WTC11 (cell line): ENCODE measurements around the gene BPIFB4. TPM values are rescaled to one million over a fixed set of nuclear protein-coding genes. Genes with fewer than 3 reads are reported as not detected.

Experiments used
- ATAC-seq: fragments of 200-7000 bp; cut with Tn5 transposase; 2 replicates; pipeline ENCODE4 v1.10.0; 2021; ENCODE audit warnings: mild to moderate bottlenecking, moderate library complexity
- CTCF ChIA-PET: fragments of 300-600 bp; sonication (Branson Sonifier 250); formaldehyde crosslinking; loops from one replicate; lab custom pipeline; 2021; ENCODE audit warnings: antibody characterized with exemption; lab: Charles Lee
- POLR2A ChIA-PET: fragments of 350-600 bp; sonication (Branson Sonifier 250); formaldehyde crosslinking; loops from one replicate; lab custom pipeline; 2021; ENCODE audit warnings: antibody characterized with exemption; lab: Charles Lee
- DNase-seq: peaks from one replicate; pipeline ENCODE4 v3.0.0; 2021; ENCODE audit warnings: low spot score
- H3K27ac Mint-ChIP-seq: 2 replicates; pipeline ENCODE4 v1.8.0; 2021; ENCODE audit warnings: mixed read lengths
- H3K27me3 Mint-ChIP-seq: 2 replicates; pipeline ENCODE4 v1.8.0; 2021; ENCODE audit warnings: low read depth, mild to moderate bottlenecking, moderate library complexity, mixed read lengths
- H3K36me3 Mint-ChIP-seq: 2 replicates; pipeline ENCODE4 v1.8.0; 2021; ENCODE audit warnings: mixed read lengths
- H3K4me1 Mint-ChIP-seq: 2 replicates; pipeline ENCODE4 v1.8.0; 2022; ENCODE audit warnings: mixed read lengths
- H3K4me3 Mint-ChIP-seq: 2 replicates; pipeline ENCODE4 v1.8.0; 2021; ENCODE audit warnings: mild to moderate bottlenecking, moderate library complexity, mixed read lengths
- H3K9me3 Mint-ChIP-seq: 2 replicates; pipeline ENCODE4 v1.8.0; 2021; ENCODE audit warnings: mixed read lengths
- AFF4 ChIP-seq: sonication (generic); formaldehyde crosslinking; IDR thresholded peaks from 2 replicates; pipeline ENCODE4 v1.8.1; 2023; ENCODE audit warnings: mild to moderate bottlenecking, missing genetic modification reagents, borderline replicate concordance
- CREM ChIP-seq: sonication (generic); formaldehyde crosslinking; IDR thresholded peaks from 2 replicates; pipeline ENCODE4 v1.8.1; 2022; ENCODE audit warnings: mild to moderate bottlenecking, missing genetic modification reagents, moderate library complexity
- E2F1 ChIP-seq: sonication (generic); formaldehyde crosslinking; IDR thresholded peaks from 2 replicates; pipeline ENCODE4 v1.8.0; 2022; ENCODE audit warnings: mild to moderate bottlenecking, missing genetic modification reagents
- E2F4 ChIP-seq: sonication (generic); formaldehyde crosslinking; IDR thresholded peaks from 2 replicates; pipeline ENCODE4 v1.8.1; 2022; ENCODE audit warnings: low read depth, mild to moderate bottlenecking, moderate library complexity, missing genetic modification reagents, borderline replicate concordance
- E2F5 ChIP-seq: sonication (generic); formaldehyde crosslinking; IDR thresholded peaks from 2 replicates; pipeline ENCODE4 v1.8.1; 2022; ENCODE audit warnings: mild to moderate bottlenecking, moderate library complexity, missing genetic modification reagents
- FOXP1 ChIP-seq: sonication (generic); formaldehyde crosslinking; IDR thresholded peaks from 2 replicates; pipeline ENCODE4 v1.8.0; 2022; ENCODE audit warnings: missing genetic modification reagents, mild to moderate bottlenecking, moderate library complexity, borderline replicate concordance
- HMGXB4 ChIP-seq: sonication (generic); formaldehyde crosslinking; IDR thresholded peaks from 2 replicates; pipeline ENCODE4 v1.8.1; 2023; ENCODE audit warnings: mild to moderate bottlenecking, moderate library complexity, missing genetic modification reagents
- IRF1 ChIP-seq: sonication (generic); formaldehyde crosslinking; IDR thresholded peaks from 2 replicates; pipeline ENCODE4 v1.8.0; 2023; ENCODE audit warnings: missing genetic modification reagents
- JUN ChIP-seq: sonication (generic); formaldehyde crosslinking; IDR thresholded peaks from 2 replicates; pipeline ENCODE4 v1.8.0; 2023; ENCODE audit warnings: mild to moderate bottlenecking, missing genetic modification reagents
- MAX ChIP-seq: sonication (generic); formaldehyde crosslinking; IDR thresholded peaks from 2 replicates; pipeline ENCODE4 v1.8.0; 2022; ENCODE audit warnings: mild to moderate bottlenecking, missing genetic modification reagents
- NR2C2 ChIP-seq: sonication (generic); formaldehyde crosslinking; IDR thresholded peaks from 2 replicates; pipeline ENCODE4 v1.8.0; 2022; ENCODE audit warnings: mild to moderate bottlenecking, missing genetic modification reagents
- SMAD4 ChIP-seq: sonication (generic); formaldehyde crosslinking; IDR thresholded peaks from 2 replicates; pipeline ENCODE4 v1.8.0; 2022; ENCODE audit warnings: mild to moderate bottlenecking, missing genetic modification reagents
- SOX15 ChIP-seq: fragments of 250-450 bp; sonication (Bioruptor Pico); IDR thresholded peaks from 2 replicates; pipeline ENCODE4 v1.9.0; 2021; ENCODE audit warnings: mild to moderate bottlenecking
- TP53 ChIP-seq: sonication (generic); formaldehyde crosslinking; IDR thresholded peaks from 2 replicates; pipeline ENCODE4 v1.8.1; 2023; ENCODE audit warnings: mild to moderate bottlenecking, missing genetic modification reagents
- ZNF121 ChIP-seq: sonication (generic); formaldehyde crosslinking; IDR thresholded peaks from 2 replicates; pipeline ENCODE4 v1.8.0; 2023; ENCODE audit warnings: missing genetic modification reagents
- ZNF232 ChIP-seq: sonication (generic); formaldehyde crosslinking; IDR thresholded peaks from 2 replicates; pipeline ENCODE4 v1.8.0; 2022; ENCODE audit warnings: mild to moderate bottlenecking, missing genetic modification reagents
- ZNF532 ChIP-seq: fragments of 250-450 bp; sonication (Bioruptor Pico); IDR thresholded peaks from 2 replicates; pipeline ENCODE4 v1.9.0; 2021; ENCODE audit warnings: mild to moderate bottlenecking, borderline replicate concordance
- total RNA-seq: library from RNA; stranded (reverse); gene quantifications from 3 replicates; pipeline ENCODE4 v1.2.3, GENCODE V29; 2021

BPIFB4 gene
- total RNA-seq, 1 experiment from 2014 or later, result not detected

- TF ChIP-seq NR2C2 (CRISPR knock-in tag), result no peak
- no peak for TF ChIP-seq E2F1 (CRISPR knock-in tag)
- no peak for TF ChIP-seq ZNF232 (CRISPR knock-in tag)
- peaks cover 5% of the 10 kb centered on the region for H3K9me3 Mint-ChIP-seq
- H3K27me3 Mint-ChIP-seq, result no peaks in the 10 kb centered on the region; the same call in 1 of the 2 replicates
- ChIA-PET POLR2A (no interaction called here), CTCF (interaction anchor here (1.3 to 3.1 kb wide), 3 partner anchors 8 to 143 kb away, joined by 3 to 8 read pairs (median 5); no protein-coding TSS in a partner anchor)
- H3K36me3 Mint-ChIP-seq, result no peaks in the 10 kb centered on the region
- DNase-seq (no peak), ATAC-seq (no peak)
- no peaks in the 10 kb centered on the region for H3K4me1 Mint-ChIP-seq
- H3K27ac Mint-ChIP-seq, result no peak overlapping the region
- H3K4me3 Mint-ChIP-seq, result no peak overlapping the region
Observed at GRCh38 chr20:33069673-33070072, 9.8 kb upstream of the BPIFB4 start.

GRCh38 chr20:33070111-33071053 is 9.1 kb upstream of the BPIFB4 start:
- no peak for ATAC-seq
- H3K27me3 Mint-ChIP-seq, result no peaks in the 10 kb centered on the region; the same call in 1 of the 2 replicates
- CTCF ChIA-PET, result no interaction called here

More at GRCh38 chr20:33070111-33071053, 9.1 kb upstream of the BPIFB4 start:
- Mint-ChIP-seq H3K36me3 (no peaks in the 10 kb centered on the region), H3K27ac (no peak overlapping the region), H3K4me1 (no peaks in the 10 kb centered on the region), H3K9me3 (peaks cover 5% of the 10 kb centered on the region), H3K4me3 (no peak overlapping the region)
- POLR2A ChIA-PET, result no interaction called here
- TF ChIP-seq MAX, result no peak
- no peak for TF ChIP-seq IRF1 (CRISPR knock-in tag)
- no peak for TF ChIP-seq ZNF121 (CRISPR knock-in tag)
- no peak for TF ChIP-seq CREM (CRISPR knock-in tag)
- TF ChIP-seq TP53 (CRISPR knock-in tag), result no peak
- no peak for TF ChIP-seq SOX15 (CRISPR knock-in tag)
- no peak for TF ChIP-seq HMGXB4 (CRISPR knock-in tag)
- TF ChIP-seq SMAD4, result no peak
- TF ChIP-seq AFF4 (CRISPR knock-in tag), result no peak
- no peak for TF ChIP-seq FOXP1 (CRISPR knock-in tag)
- no peak for TF ChIP-seq E2F5
- TF ChIP-seq ZNF232 (CRISPR knock-in tag), result no peak
- no peak for TF ChIP-seq E2F4 (CRISPR knock-in tag)
- TF ChIP-seq ZNF532 (CRISPR knock-in tag), result no peak
- no peak for TF ChIP-seq JUN (CRISPR knock-in tag)
- no peak for DNase-seq
